Measurements from ENCODE around the gene SRSF1.

DNA sequence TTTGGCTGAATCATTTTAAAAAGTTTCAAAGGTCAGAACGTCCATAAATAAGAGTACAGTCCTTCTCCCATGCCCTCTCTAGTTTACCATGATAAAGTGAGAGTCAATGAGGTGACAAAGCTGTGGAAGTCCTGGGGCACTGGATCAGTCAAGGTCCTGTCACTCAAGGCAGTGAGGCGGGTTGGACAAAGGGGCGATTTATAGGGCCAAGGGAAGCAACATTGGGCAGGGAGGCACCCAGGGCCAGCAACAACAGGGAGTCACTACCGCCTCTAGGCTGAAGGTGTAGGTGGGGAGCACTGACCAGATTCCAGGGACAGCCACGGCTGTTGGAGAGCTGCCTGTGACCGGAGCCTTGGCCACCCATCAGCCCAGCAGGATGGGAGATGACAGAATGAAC, 47.6 kb upstream of the SRSF1 start:
- TF ChIP-seq EZH2 (IDR thresholded peaks at IDR 0.05) (no peak), POLR2AphosphoS5 (IDR thresholded peaks at IDR 0.05; ENCODE audit: borderline replicate concordance, low read depth, low read length) (no peak)

Measured in SK-N-MC (cell line).